ENCODE data around the gene CHID1. TPM values are rescaled to one million over a fixed set of nuclear protein-coding genes. Genes with fewer than 3 reads are reported as not detected.

CHID1 gene
- total and polyA plus RNA-seq, 2 of the 4 experiments (the other 2 are of a cell fraction): 34.2 to 121 TPM

- Histone ChIP-seq H3K9ac (ENCODE audit: low read depth, low read length) (no peak overlapping the region), H2AK5ac (ENCODE audit: low read depth, low read length) (no peak overlapping the region), H3K14ac (replicated peaks; ENCODE audit: low read depth, low read length) (no peak overlapping the region), H3K9me1 (ENCODE audit: insufficient read depth, low read length) (0 out of 2 replicates have a peak, but pooled peaks cover 5% of the 10 kb centered on the region), H3K79me1 (ENCODE audit: low read depth in 1 of 2, low read length in 2 of 2) (peaks cover 4 to 21% of the 10 kb centered on the region in 2 experiments; a peak in 3 of 4 replicates), H3K27me3 (ENCODE audit: control insufficient read depth, insufficient read depth, low read length) (no peaks in the 10 kb centered on the region), H4K20me1 (ENCODE audit: insufficient read depth, low read length) (no peaks in the 10 kb centered on the region; the same call in 1 of the 2 replicates), H3K4ac (ENCODE audit: low read depth, low read length) (no peak overlapping the region), H3K18ac (ENCODE audit: low read depth, low read length) (no peak overlapping the region), H3K23ac (ENCODE audit: low read depth, low read length) (no peak overlapping the region), H3K4me2 (ENCODE audit: low read depth, low read length) (no peak overlapping the region), H4K8ac (ENCODE audit: low read depth in 2 of 2, low read length in 2 of 2) (no peak overlapping the region), H3K4me3 (ENCODE audit: insufficient read depth, low read depth, low read length) (no peak overlapping the region), H4K5ac (ENCODE audit: low read depth, low read length) (no peak overlapping the region), H2AK9ac (replicated peaks; ENCODE audit: low read depth, low read length, poor library complexity) (no peak overlapping the region), H2AFZ (replicated peaks; ENCODE audit: low read length, poor library complexity) (no peak overlapping the region), H4K91ac (ENCODE audit: insufficient read depth, low read depth, low read length) (no peak overlapping the region), H2BK20ac (ENCODE audit: low read depth, low read length) (no peak overlapping the region), H3K27ac (ENCODE audit: insufficient read depth, low read length) (no peak overlapping the region), H2BK120ac (ENCODE audit: low read depth, low read length) (no peak overlapping the region), H2BK5ac (ENCODE audit: low read depth, low read length, poor library complexity, severe bottlenecking) (no peak overlapping the region), H2BK15ac (ENCODE audit: low read depth, low read length) (no peak overlapping the region), H3K36me3 (ENCODE audit: control insufficient read depth, insufficient read depth, low read length) (no peaks in the 10 kb centered on the region), H3K56ac (ENCODE audit: extremely low read depth, insufficient read depth, low read length) (no peak overlapping the region), H3K9me3 (ENCODE audit: control insufficient read depth, insufficient read depth, low read length) (no peaks in the 10 kb centered on the region), H3K4me1 (ENCODE audit: control insufficient read depth, insufficient read depth, low read length) (peaks cover 7% of the 10 kb centered on the region; the same call in 1 of the 2 replicates)
- POLR2A ChIA-PET (ENCODE audit: unreplicated experiment): no interaction called here
- dilution Hi-C loops (cut with HindIII; ENCODE audit: low sequenced_read_pairs, unreplicated experiment): no loop called here
- BruUV-seq (replicated peaks): no TSS peak
- ATAC-seq (ENCODE audit: low read depth) (no peak), DNase-seq (no peak)
- intact Hi-C loops (cut with micrococcal nuclease): no loop called here
- no peak for TF ChIP-seq CTCF (conservative IDR thresholded peaks at IDR 0.05; ENCODE audit: low read depth, low read length)
- TF ChIP-seq USF2 (IDR thresholded peaks at IDR 0.05; ENCODE audit: low read depth, low read length): no peak
- no peak for TF ChIP-seq RAD21 (IDR thresholded peaks at IDR 0.05; ENCODE audit: low read length)
- CTCF ChIA-PET: no interaction called here
- 87% methylated on average over 3 of the region's 5 CpGs; no CpG with 5 or more reads in 1 of the 2 experiments for WGBS, 2 experiments (ENCODE audit: extremely low coverage in 2 of 2, insufficient read length in 1 of 2)
- in situ Hi-C loops (cut with MboI; ENCODE audit: low sequenced_read_pairs): no loop called here
These were observed 3.6 kb upstream of the CHID1 start for GRCh38 chr11:914204-914603.
